ENCODE measurements around the gene SLC24A3. TPM values are rescaled to one million over a fixed set of nuclear protein-coding genes. Genes with fewer than 3 reads are reported as not detected.

SLC24A3 gene
- total RNA-seq, 1 donor from 2014 or later, result 0.79 TPM

DNA sequence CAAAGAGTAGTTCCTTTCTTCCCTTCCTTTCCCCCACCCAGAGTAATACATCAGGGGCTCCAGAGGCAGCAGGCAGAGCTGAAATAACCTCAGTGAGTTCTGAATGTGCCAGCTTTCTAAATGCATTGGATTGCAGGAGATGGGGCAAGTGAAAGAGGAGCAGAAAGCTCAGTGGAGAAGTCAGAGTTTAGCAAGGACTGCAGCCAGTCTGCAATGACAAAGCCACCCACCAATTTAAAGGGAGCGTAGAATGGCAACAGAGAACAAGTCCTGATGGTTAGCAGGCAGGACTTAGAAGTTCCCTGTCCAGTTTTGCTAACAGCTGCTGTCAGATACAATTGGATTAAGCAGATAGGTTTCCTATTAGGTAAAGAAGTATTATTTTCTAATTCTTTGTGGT is 342.2 kb downstream of the SLC24A3 start:
- Histone ChIP-seq H3K79me2 (ENCODE audit: insufficient read depth, low read length) (no peaks in the 10 kb centered on the region), H3K27me3 (ENCODE audit: insufficient read depth, low read length) (no peaks in the 10 kb centered on the region), H2AFZ (ENCODE audit: low read depth, low read length) (no peak overlapping the region), H3K36me3 (ENCODE audit: insufficient read depth, low read length) (no peaks in the 10 kb centered on the region), H3K9me3 (ENCODE audit: insufficient read depth, low read depth, low read length) (no peaks in the 10 kb centered on the region), H4K20me1 (ENCODE audit: insufficient read depth, low read length) (no peaks in the 10 kb centered on the region), H3K27ac (ENCODE audit: low read depth, low read length) (no peak overlapping the region), H3K4me2 (ENCODE audit: low read length) (no peak overlapping the region), H3K4me1 (ENCODE audit: insufficient read depth, low read length) (no peaks in the 10 kb centered on the region), H3K9ac (ENCODE audit: low read length) (no peak overlapping the region), H3K4me3 (ENCODE audit: insufficient read depth, low read depth, low read length) (no peak overlapping the region)
- Mint-ChIP-seq H3K27ac (ENCODE audit: unreplicated experiment) (no peak overlapping the region), H3K36me3 (ENCODE audit: low read depth, unreplicated experiment) (no peaks in the 10 kb centered on the region), H3K4me1 (ENCODE audit: low read depth, unreplicated experiment) (peaks cover 7% of the 10 kb centered on the region), H3K9me3 (ENCODE audit: unreplicated experiment) (peaks cover 4% of the 10 kb centered on the region), H3K27me3 (ENCODE audit: low read depth, unreplicated experiment) (peaks cover 6% of the 10 kb centered on the region), H3K4me3 (ENCODE audit: unreplicated experiment) (no peak overlapping the region)
- DNase-seq (ENCODE audit: low read depth) (no peak), FAIRE-seq (no peak)
- no peak for TF ChIP-seq EZH2 (IDR thresholded peaks at IDR 0.05; ENCODE audit: insufficient read depth, low read length)
- TF ChIP-seq, protein P1, sequence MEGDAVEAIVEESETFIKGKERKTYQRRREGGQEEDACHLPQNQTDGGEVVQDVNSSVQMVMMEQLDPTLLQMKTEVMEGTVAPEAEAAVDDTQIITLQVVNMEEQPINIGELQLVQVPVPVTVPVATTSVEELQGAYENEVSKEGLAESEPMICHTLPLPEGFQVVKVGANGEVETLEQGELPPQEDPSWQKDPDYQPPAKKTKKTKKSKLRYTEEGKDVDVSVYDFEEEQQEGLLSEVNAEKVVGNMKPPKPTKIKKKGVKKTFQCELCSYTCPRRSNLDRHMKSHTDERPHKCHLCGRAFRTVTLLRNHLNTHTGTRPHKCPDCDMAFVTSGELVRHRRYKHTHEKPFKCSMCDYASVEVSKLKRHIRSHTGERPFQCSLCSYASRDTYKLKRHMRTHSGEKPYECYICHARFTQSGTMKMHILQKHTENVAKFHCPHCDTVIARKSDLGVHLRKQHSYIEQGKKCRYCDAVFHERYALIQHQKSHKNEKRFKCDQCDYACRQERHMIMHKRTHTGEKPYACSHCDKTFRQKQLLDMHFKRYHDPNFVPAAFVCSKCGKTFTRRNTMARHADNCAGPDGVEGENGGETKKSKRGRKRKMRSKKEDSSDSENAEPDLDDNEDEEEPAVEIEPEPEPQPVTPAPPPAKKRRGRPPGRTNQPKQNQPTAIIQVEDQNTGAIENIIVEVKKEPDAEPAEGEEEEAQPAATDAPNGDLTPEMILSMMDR (IDR thresholded peaks at IDR 0.05; ENCODE audit: insufficient read depth, low read depth, low read length), result no peak

DNA sequence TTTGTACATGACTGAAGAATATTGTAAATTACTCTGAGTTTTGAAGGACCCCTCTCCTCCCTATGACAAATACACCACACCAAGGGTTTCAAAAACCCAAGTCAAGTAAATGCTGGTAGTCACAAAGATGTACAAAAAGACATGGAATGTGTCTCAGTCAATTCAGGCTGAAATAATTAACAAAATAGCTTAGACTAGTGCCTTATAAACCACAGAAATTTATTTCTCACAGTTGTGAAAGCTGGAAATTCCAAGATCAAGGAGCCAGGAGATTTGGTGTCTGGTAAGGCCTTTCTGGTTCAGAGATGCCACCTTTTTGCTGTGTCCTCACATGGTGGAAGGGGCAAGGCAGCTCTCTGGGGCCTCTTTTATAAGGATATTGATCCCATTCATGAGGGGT is 343.3 kb downstream of the SLC24A3 start:
- Histone ChIP-seq H3K27me3 (ENCODE audit: insufficient read depth, low read length) (no peaks in the 10 kb centered on the region), H3K9ac (ENCODE audit: low read length) (no peak overlapping the region), H3K36me3 (ENCODE audit: insufficient read depth, low read length) (no peaks in the 10 kb centered on the region), H3K27ac (ENCODE audit: low read depth, low read length) (no peak overlapping the region), H3K9me3 (ENCODE audit: insufficient read depth, low read depth, low read length) (no peaks in the 10 kb centered on the region), H4K20me1 (ENCODE audit: insufficient read depth, low read length) (no peaks in the 10 kb centered on the region), H3K79me2 (ENCODE audit: insufficient read depth, low read length) (no peaks in the 10 kb centered on the region), H3K4me2 (ENCODE audit: low read length) (no peak overlapping the region), H3K4me3 (ENCODE audit: insufficient read depth, low read depth, low read length) (no peak overlapping the region), H3K4me1 (ENCODE audit: insufficient read depth, low read length) (no peaks in the 10 kb centered on the region), H2AFZ (ENCODE audit: low read depth, low read length) (no peak overlapping the region)
- Mint-ChIP-seq H3K27me3 (ENCODE audit: low read depth, unreplicated experiment) (peaks cover 6% of the 10 kb centered on the region), H3K36me3 (ENCODE audit: low read depth, unreplicated experiment) (no peaks in the 10 kb centered on the region), H3K4me1 (ENCODE audit: low read depth, unreplicated experiment) (peaks cover 7% of the 10 kb centered on the region), H3K27ac (ENCODE audit: unreplicated experiment) (no peak overlapping the region), H3K4me3 (ENCODE audit: unreplicated experiment) (no peak overlapping the region), H3K9me3 (ENCODE audit: unreplicated experiment) (peaks cover 4% of the 10 kb centered on the region)
- no peak for TF ChIP-seq EZH2 (IDR thresholded peaks at IDR 0.05; ENCODE audit: insufficient read depth, low read length)
- TF ChIP-seq, protein P1 (IDR thresholded peaks at IDR 0.05; ENCODE audit: insufficient read depth, low read depth, low read length), result no peak
- FAIRE-seq (no peak), DNase-seq (ENCODE audit: low read depth) (no peak)

DNA sequence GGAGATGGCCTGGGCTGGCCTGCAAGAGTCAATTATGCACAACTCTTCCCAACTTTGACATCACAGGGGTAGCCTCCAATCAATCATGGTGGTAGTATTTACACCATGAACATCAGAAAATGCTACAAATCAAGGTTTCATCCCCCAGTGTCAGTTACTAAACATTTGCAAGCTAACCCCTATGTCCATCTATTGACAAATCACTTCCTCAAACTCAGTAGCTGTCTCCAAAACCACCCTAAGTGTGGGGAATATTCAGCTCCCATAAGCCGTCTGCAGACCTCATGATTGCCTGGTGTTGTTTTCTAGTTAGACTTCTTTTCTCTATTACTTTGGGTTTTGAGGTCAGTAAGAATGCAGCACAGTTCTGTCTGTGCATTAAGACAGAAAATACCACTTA is 344.8 kb downstream of the SLC24A3 start:
- no peak overlapping the region for H3K4me3 ChIP-seq (ENCODE audit: insufficient read depth, low read depth, low read length)
- no peak overlapping the region for H3K27ac ChIP-seq (ENCODE audit: low read depth, low read length)
- H3K4me3 Mint-ChIP-seq (ENCODE audit: unreplicated experiment), result peak overlapping the region; percentile 55
- no peaks in the 10 kb centered on the region for H3K36me3 ChIP-seq (ENCODE audit: insufficient read depth, low read length)
- no peaks in the 10 kb centered on the region for H3K36me3 Mint-ChIP-seq (ENCODE audit: low read depth, unreplicated experiment)
- peak overlapping the region; percentile 29 for H3K27ac Mint-ChIP-seq (ENCODE audit: unreplicated experiment)
- no peak overlapping the region for H3K4me2 ChIP-seq (ENCODE audit: low read length)
- no peak overlapping the region for H3K9ac ChIP-seq (ENCODE audit: low read length)
- H3K4me1 Mint-ChIP-seq (ENCODE audit: low read depth, unreplicated experiment), result peaks cover 16% of the 10 kb centered on the region
- no peaks in the 10 kb centered on the region for H3K27me3 ChIP-seq (ENCODE audit: insufficient read depth, low read length)
- TF ChIP-seq, protein P1 (IDR thresholded peaks at IDR 0.05; ENCODE audit: insufficient read depth, low read depth, low read length), result no peak
- no peak for TF ChIP-seq EZH2 (IDR thresholded peaks at IDR 0.05; ENCODE audit: insufficient read depth, low read length)
- peaks cover 2% of the 10 kb centered on the region for H3K9me3 Mint-ChIP-seq (ENCODE audit: unreplicated experiment)
- no peaks in the 10 kb centered on the region for H3K79me2 ChIP-seq (ENCODE audit: insufficient read depth, low read length)
- peaks cover 6% of the 10 kb centered on the region for H3K27me3 Mint-ChIP-seq (ENCODE audit: low read depth, unreplicated experiment)
- FAIRE-seq (no peak), DNase-seq (ENCODE audit: low read depth) (no peak)
- no peaks in the 10 kb centered on the region for H3K9me3 ChIP-seq (ENCODE audit: insufficient read depth, low read depth, low read length)
- no peaks in the 10 kb centered on the region for H4K20me1 ChIP-seq (ENCODE audit: insufficient read depth, low read length)
- no peak overlapping the region for H2AFZ ChIP-seq (ENCODE audit: low read depth, low read length)
- no peaks in the 10 kb centered on the region for H3K4me1 ChIP-seq (ENCODE audit: insufficient read depth, low read length)

Measured in astrocyte (in vitro differentiated cells and primary cell).